Measurements from ENCODE around the gene DOK7. TPM values are rescaled to one million over a fixed set of nuclear protein-coding genes. Genes with fewer than 3 reads are reported as not detected.

The DOK7 gene
- total and polyA plus RNA-seq, 5 experiments from 2014 or later: 0.49 TPM; not detected in 4

DNA sequence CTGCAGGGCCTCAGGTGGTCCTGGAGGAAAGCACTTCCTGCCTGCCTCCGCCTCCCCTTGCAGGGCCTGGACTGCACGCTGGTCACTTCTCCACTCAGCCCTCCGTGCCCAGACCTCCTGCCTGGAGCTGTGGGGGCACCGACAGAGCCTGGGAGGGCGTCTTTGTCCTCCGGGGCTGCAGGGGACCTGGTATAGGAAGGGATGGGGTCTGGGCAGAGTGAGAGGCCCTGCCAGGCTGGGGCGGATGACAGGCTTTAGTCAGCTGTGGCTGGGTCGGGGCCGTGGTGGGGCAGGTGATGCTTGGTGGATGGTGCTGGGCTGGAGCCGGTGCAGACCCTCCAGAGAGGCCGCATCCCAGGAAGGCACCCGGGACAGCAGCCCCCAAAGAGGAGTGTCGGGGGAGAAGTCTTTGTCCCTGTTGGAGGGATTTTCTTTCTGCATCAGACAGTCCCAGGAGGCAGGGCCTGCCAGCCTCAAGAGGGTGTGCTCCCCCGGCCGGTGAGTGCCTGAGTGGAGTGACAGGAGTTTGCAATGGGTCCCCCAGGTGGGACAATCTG, 1.3 kb downstream of the DOK7 start:
- DNase-seq (peak in 1 of 10 donors; percentile 3), ATAC-seq (no peak)
- peaks cover 0 to 6% (median 2%) of the 10 kb centered on the region in 9 donors for H3K9me3 Mint-ChIP-seq
- peaks cover 2 to 39% (median 11%) of the 10 kb centered on the region in 5 donors for H3K27me3 Mint-ChIP-seq
- H3K4me3 Mint-ChIP-seq: peak overlapping the region in 4 of 10 donors; percentile 30 to 43 (median 40)
- H3K27ac Mint-ChIP-seq: no peak overlapping the region
- POLR2A ChIA-PET: no interaction called here
- H3K4me1 Mint-ChIP-seq: peaks cover 0 to 7% (median under 1%) of the 10 kb centered on the region in 4 donors
- peaks cover 0 to 4% (median 0%) of the 10 kb centered on the region in 3 donors for H3K36me3 Mint-ChIP-seq

DNA sequence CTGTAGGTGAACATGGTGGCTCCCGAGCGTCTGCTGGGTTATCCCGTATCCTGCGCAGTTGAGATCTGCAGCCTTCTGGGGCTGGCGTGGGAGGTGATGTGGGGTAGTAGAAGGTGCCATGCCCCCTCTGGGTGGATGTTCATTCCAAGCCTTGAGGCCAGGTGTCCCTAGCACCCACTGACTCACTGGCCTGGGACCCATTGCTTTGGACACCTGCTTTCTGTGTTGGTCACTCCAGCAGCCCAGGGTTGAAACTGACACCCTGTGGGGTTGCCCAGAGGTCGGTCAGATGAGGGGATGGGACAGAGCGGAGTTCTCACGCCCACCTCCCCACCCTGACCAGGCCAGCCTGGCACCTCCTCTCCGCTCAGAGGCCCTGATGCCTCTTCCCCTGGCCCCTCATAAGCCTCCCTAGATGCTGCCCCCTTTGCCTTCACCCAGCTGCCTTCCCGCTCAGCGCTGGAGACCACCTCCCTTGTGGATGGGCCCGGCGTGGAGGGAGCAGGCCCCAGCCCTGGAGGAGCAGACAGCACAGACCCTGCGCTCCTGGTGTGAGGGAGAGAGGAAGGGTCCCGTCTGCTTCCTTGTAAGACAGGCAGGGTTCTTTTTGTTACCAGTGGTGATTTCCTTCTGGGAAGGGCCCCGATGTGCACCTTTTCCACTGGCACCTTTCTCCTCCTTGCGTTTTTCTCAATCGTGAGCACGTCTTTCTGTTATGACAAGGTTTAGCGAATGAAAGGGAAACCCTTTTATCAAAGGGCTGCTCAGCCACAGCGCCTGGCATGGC, 2.0 kb downstream of the DOK7 start:
- Mint-ChIP-seq H3K27ac (peak overlapping the region in 1 of 10 donors; percentile 9), H3K4me1 (peaks cover 0 to 7% (median under 1%) of the 10 kb centered on the region in 4 donors), H3K9me3 (peaks cover 0 to 2% (median under 1%) of the 10 kb centered on the region in 9 donors), H3K27me3 (peaks cover 1 to 33% (median 11%) of the 10 kb centered on the region in 5 donors), H3K4me3 (peak overlapping the region in 1 of 10 donors; percentile 26), H3K36me3 (peaks cover 0 to 2% (median 0%) of the 10 kb centered on the region in 3 donors)
- ATAC-seq (no peak), DNase-seq (peak in 1 of 10 donors; percentile 5)
- POLR2A ChIA-PET: no interaction called here

DNA sequence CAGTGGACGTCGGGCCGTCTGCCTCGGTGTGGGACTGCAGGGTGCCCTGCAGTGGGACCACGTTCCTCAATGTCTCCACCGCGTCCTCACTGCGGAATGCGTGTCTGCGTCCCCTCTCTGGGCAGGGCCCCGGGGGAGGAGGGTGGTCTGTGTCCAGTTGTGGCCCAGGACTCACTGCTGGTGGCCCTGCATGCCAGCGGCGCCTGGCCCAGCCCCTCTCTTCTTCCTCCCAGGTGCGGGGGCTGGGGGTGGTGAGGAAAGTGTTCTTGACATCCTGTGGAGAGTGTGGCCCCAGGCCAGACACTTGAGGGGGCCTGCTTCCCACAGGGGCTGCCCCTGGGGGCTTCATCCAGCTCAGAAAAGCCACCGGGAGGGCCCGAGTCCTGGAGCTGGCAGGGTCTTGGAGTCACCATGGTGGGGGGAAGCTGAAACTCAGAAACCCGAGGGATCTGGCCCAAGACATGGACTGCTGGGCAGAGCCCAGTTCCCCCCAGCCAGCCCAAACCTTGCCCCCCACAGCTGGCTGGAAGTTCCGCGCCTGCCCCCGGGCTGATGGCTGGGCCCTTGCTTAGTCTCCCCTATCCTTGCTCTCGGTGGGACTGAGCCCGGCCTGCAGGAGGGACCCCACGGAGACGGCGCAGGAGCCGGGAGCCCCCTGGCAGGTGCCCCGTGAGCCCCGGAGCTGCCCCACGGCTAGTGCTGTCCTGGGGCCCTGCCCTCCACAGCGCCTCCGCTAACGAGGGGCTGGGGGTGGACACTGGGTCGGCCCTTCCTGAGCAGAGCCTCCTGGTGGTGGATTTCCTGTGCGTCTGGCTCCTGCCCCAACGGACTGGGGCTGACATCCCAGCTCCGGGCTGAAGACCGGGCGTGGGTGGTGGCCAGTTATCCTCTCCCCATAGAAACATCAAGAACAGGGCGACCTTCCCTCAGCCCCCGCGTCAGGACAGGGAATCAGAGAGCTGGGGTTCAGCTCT, 2.9 kb downstream of the DOK7 start:
- H3K4me3 Mint-ChIP-seq: peak overlapping the region in 1 of 10 donors; percentile 26
- peaks cover 0 to 26% (median 11%) of the 10 kb centered on the region in 5 donors for H3K27me3 Mint-ChIP-seq
- DNase-seq: peak in 1 of 10 donors; percentile 5
- no peaks in the 10 kb centered on the region for H3K9me3 Mint-ChIP-seq
- peaks cover 0 to 7% (median under 1%) of the 10 kb centered on the region in 4 donors for H3K4me1 Mint-ChIP-seq
- H3K27ac Mint-ChIP-seq: no peak overlapping the region
- no peaks in the 10 kb centered on the region for H3K36me3 Mint-ChIP-seq
- POLR2A ChIA-PET: no interaction called here
- no peak for ATAC-seq

DNA sequence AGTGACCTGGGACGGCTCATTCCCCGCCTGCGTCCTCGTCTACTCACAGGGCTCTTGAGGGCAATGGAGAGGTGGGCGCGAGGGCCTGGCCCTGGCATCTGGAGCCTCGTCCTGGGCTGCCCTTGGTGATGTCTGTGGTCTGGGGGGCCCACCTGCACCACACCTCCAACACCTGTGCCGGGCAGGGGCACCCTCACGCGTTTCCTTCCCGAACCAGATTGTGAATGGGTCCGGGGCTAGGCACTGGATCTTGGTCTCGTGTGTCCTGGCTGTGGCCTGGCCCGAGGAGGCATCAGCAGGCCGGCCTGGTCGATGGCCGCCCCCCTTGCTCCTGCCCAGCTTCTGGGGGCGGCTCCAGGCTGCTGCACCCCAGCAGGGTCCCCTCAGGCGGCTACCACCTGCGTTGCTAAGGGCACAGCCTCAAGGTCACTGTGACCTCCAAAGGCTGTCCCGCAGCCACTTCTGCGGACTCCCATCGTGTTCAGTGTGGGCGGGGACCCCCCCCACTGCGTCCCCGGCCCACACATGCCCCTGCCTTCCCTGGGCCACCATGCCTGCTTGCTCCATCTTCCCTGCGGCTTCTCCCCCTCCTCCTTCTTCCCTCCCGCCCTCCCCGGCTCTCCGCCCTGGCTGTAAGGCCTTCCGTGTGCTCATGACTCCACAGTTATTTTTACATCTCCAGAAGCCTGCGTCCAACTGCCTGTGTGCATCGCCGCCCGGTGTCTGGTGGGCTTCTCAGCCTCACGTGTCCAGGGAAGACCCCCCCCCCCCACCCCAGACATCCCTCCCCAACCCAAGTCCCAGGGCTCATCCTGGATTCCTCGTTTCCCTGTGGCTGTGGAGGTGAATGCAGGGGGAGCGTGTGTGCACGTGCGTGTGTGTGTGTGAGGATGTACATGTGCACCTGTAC, 3.8 kb downstream of the DOK7 start:
- POLR2A ChIA-PET: no interaction called here
- no peak for ATAC-seq
- H3K4me1 Mint-ChIP-seq: peaks cover 0 to 7% (median under 1%) of the 10 kb centered on the region in 4 donors
- H3K27me3 Mint-ChIP-seq: peaks cover 0 to 26% (median 11%) of the 10 kb centered on the region in 5 donors
- peak in 1 of 10 donors; percentile 3 for DNase-seq
- no peaks in the 10 kb centered on the region for H3K36me3 Mint-ChIP-seq
- no peak overlapping the region for H3K4me3 Mint-ChIP-seq
- H3K9me3 Mint-ChIP-seq: no peaks in the 10 kb centered on the region
- no peak overlapping the region for H3K27ac Mint-ChIP-seq

DNA sequence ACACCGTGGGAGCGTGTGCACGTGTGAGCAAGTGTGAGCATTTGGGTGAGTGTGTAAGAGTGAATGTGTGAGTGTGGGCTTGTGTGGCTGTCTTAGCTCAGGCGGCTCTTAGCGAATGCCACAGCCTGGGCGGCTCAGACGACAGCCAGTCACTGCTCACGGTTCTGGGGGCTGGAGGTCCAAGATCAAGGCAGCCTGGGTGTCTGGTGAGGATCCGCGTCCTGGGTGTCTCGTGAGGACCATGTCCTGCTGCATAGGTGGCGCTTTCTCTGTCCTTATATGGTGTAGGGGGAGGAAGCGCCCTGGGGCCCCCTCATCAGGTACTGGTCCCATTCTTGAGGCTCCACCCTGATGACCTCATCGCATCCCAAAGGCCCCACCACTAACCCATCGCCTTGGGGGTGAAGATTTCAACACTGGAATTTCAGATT, 4.5 kb downstream of the DOK7 start:
- no peak for ATAC-seq
- no peak overlapping the region for H3K4me3 Mint-ChIP-seq
- H3K27me3 Mint-ChIP-seq: peaks cover 0 to 21% (median 11%) of the 10 kb centered on the region in 5 donors
- peaks cover 0 to 3% (median under 1%) of the 10 kb centered on the region in 4 donors for H3K4me1 Mint-ChIP-seq
- no peak overlapping the region for H3K27ac Mint-ChIP-seq
- no peaks in the 10 kb centered on the region for H3K9me3 Mint-ChIP-seq
- H3K36me3 Mint-ChIP-seq: no peaks in the 10 kb centered on the region
- no peak for DNase-seq
- POLR2A ChIA-PET: no interaction called here

DNA sequence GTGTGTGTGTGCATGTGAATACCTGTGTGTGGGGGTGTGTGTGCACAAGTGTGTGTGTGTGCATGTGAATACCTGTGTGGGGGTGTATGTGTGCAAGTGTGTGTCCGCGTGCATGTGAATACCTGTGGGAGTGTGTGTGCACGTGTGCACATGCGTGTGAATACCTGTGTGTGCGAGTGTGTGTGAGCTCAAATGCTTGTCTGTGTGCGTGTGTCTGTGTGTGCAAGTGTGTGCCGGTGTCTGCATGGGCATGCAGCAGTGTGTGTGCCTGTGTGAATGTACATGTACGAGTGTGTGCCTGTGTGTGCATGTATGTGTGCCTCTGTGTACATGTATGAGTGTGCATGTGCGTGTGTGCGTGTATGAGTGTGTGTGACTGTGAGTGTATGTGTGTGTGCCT, 5.0 kb downstream of the DOK7 start:
- H3K4me1 Mint-ChIP-seq: peaks cover 0 to 1% (median 0%) of the 10 kb centered on the region in 4 donors
- no peaks in the 10 kb centered on the region for H3K9me3 Mint-ChIP-seq
- no peak for ATAC-seq
- peaks cover 0 to 19% (median 11%) of the 10 kb centered on the region in 5 donors for H3K27me3 Mint-ChIP-seq
- H3K27ac Mint-ChIP-seq: no peak overlapping the region
- DNase-seq: no peak
- POLR2A ChIA-PET: no interaction called here
- H3K4me3 Mint-ChIP-seq: no peak overlapping the region
- no peaks in the 10 kb centered on the region for H3K36me3 Mint-ChIP-seq

DNA sequence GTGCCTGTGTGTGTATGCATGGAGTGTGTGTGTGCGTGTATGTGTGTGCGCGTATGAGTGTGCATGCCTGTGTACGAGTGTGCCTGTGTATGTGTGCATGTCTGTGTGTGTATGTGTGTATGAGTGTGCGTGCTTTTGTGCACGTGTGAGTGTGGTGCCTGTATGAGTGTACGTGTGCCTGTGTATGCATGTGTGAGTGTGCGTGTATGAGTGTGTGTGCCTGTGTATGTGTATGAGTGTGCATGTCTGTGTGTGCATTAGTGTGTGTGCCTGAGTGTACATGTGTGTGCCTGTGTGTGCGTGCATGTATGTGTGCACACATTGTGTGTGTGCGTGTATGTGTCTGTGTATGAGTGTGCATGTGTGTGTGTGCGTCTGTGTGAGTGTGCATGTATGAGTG, 5.7 kb downstream of the DOK7 start:
- Mint-ChIP-seq H3K4me1 (peaks cover 0 to 1% (median 0%) of the 10 kb centered on the region in 4 donors), H3K9me3 (no peaks in the 10 kb centered on the region), H3K27me3 (peaks cover 0 to 19% (median 11%) of the 10 kb centered on the region in 5 donors), H3K4me3 (no peak overlapping the region), H3K27ac (no peak overlapping the region), H3K36me3 (no peaks in the 10 kb centered on the region)
- no peak for DNase-seq
- POLR2A ChIA-PET: no interaction called here
- ATAC-seq: no peak

DNA sequence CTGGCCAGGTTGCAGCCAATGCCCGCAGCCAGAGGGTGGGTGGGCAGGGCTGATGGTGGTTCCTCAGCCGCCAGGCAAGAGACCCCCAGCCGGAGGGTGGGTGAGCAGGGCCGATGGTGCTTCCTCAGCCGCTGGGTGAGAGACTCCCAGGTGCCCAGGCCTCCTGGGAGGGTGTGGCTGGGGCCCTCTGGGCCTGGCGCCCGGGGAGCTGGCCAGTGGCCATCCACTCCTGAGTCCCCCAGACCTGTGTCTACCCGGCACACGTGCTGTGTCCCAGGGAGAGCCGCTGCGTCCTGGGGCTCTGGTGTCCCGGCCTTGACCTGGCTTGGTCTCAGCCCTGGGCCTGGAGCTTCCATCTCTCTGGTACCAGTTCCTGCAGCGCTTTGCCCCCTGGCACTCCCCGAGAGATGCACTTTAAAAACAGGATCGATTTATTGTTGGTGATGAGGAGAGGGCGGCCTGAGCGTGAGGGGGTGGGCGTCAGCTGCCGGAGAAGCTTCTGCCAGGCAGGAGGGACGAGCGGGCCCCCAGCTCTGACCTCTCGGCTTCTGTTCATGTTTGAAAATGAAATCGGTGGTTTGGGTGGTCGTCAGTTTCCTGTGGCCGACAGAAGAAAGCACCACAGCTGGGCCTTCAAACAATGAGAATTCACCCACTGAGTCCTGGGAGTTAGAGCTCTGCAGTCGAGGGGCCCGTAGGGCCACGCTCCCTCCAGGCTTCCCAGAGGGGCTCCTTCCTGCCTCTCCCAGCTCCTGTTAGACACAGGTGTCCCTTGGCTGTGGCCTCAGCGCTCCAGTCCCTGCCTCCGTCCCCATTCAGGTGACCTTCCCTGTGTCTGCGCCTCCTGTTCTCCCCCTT, 6.5 kb downstream of the DOK7 start:
- DNase-seq: peak in 1 of 10 donors; percentile 3
- POLR2A ChIA-PET: no interaction called here
- no peaks in the 10 kb centered on the region for H3K9me3 Mint-ChIP-seq
- no peak overlapping the region for H3K27ac Mint-ChIP-seq
- no peaks in the 10 kb centered on the region for H3K4me1 Mint-ChIP-seq
- ATAC-seq: no peak
- H3K36me3 Mint-ChIP-seq: no peaks in the 10 kb centered on the region
- peaks cover 0 to 15% (median 7%) of the 10 kb centered on the region in 5 donors for H3K27me3 Mint-ChIP-seq
- no peak overlapping the region for H3K4me3 Mint-ChIP-seq

DNA sequence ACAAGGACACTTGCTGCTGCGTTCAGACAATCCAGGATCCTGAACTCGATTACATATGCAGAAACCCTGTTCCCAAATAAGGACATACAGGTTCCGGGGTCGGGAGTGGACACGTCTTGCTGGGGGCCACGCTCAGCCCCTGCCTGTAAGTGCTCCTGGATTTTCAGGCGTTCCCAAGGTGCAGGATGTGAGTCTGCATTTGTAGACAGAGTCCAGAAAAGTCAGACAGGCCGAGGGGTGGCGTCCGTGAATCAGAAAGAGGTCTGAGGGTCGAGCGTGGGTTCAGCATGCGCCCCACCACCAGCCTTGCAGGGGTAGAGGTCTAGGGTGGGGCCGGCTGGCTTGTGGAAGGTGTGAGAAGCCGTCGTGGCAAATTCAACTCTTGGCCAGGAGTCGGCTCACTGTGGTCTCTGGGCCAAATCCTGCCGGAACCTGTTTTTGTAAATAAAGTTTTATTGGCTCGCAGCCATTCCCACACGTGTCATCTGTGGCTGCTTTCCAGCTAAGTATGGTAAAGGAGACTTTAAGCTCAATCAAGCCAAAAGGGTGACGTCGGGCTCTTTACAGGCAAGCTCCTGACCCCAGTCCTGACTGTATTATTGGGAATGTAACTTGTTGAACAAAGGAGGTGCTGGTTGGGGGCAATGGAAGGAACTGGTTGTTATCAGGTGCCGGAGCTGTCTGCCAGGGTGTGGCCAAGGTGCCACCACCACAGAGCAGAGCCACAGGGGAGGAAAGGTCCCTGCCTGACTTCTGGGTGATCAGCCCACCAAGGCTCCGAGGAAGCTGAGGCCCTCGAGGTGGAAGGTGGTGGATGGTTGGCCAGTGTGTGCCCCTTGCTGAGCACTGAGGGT, 7.4 kb downstream of the DOK7 start:
- POLR2A ChIA-PET: no interaction called here
- Mint-ChIP-seq H3K4me1 (no peaks in the 10 kb centered on the region), H3K27ac (no peak overlapping the region), H3K27me3 (peaks cover 0 to 8% (median 1%) of the 10 kb centered on the region in 5 donors), H3K9me3 (no peaks in the 10 kb centered on the region), H3K36me3 (no peaks in the 10 kb centered on the region), H3K4me3 (no peak overlapping the region)
- no peak for ATAC-seq
- DNase-seq: no peak

DNA sequence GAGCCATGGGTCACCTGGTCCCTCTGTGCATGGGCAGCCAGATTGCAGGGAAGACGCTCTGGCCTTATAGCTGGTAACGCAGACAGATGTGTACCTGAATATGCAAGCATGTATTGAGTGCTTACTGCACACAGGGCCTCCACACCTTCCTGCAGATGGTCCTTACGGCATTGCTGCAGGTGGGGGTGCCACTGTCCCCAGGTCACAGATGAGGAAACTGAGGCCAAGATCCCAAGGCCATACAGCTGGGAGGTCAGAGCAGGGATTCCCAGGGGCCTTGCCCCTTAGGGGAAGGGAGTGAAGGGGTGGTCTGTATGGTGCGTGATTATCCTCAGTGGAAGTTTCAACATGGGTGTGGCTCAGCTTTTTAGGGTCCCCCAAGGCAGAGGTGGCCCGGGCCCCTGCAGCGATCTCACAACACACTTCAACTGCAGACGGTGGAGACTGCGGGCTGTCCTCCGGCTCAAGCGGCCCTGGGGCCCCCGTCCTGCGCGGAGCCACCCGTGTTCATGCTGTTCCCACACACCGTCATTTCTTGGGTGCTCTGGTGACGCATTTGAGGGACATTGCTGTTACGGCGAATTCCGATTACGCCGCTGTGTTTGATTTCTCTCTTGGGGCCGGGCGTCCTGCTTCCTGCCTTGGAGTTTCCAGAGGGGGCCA, 8.1 kb downstream of the DOK7 start:
- ATAC-seq (no peak), DNase-seq (no peak)
- Mint-ChIP-seq H3K36me3 (no peaks in the 10 kb centered on the region), H3K27me3 (peaks cover 0 to 6% (median 0%) of the 10 kb centered on the region in 5 donors), H3K4me1 (no peaks in the 10 kb centered on the region), H3K27ac (no peak overlapping the region), H3K4me3 (no peak overlapping the region), H3K9me3 (no peaks in the 10 kb centered on the region)
- POLR2A ChIA-PET: no interaction called here

Data from naive thymus-derived CD8-positive, alpha-beta T cell (primary cell).